Naive thymus-derived CD4-positive, alpha-beta T cell (primary cell): ENCODE measurements around the gene NME7. TPM values are rescaled to one million over a fixed set of nuclear protein-coding genes. Genes with fewer than 3 reads are reported as not detected.

Experiments
- ATAC-seq: fragments of 150-1000 bp; cut with Tn5 transposase; 2 replicates; pipeline ENCODE4 v1.10.0; 2021; ENCODE audit warnings: mild to moderate bottlenecking, moderate library complexity
- CTCF ChIA-PET: fragments of 350-600 bp; sonication (Branson Sonifier 250); formaldehyde crosslinking; loops from one replicate; lab custom pipeline; 2021; ENCODE audit warnings: antibody characterized with exemption; lab: Charles Lee
- POLR2A ChIA-PET: fragments of 350-600 bp; sonication (Branson Sonifier 250); formaldehyde crosslinking; loops from one replicate; lab custom pipeline; 2021; ENCODE audit warnings: antibody characterized with exemption, inconsistent platforms; lab: Charles Lee
- DNase-seq, 9 donors: peaks; one replicate each; pipeline versions ENCODE4 v3.0.0 to v3.0.0-alpha.2; 2020 to 2022; ENCODE audit warnings: mixed read lengths in 1 of 9
- H3K27ac ChIP-seq: one replicate; pipeline ENCODE4 v1.7.0; 2013; ENCODE audit warnings: mild to moderate bottlenecking, low read depth, low read length, moderate library complexity
- H3K27me3 ChIP-seq, 2 donors: one replicate each; pipeline ENCODE4 v1.7.0; 2013; ENCODE audit warnings: low read length in 2 of 2, mild to moderate bottlenecking in 2 of 2, moderate library complexity in 2 of 2; ENCODE audit not compliant: control insufficient read depth in 2 of 2, insufficient read depth in 2 of 2
- H3K36me3 ChIP-seq, 3 experiments: 1 replicate in 2 of 3; 2 replicates in 1 of 3; pipeline ENCODE4 v1.7.0; 2013; ENCODE audit warnings: low read length in 3 of 3, mild to moderate bottlenecking in 3 of 3, moderate library complexity in 1 of 3; ENCODE audit not compliant: insufficient read depth in 3 of 3, control insufficient read depth in 2 of 3
- H3K4me1 ChIP-seq, 2 donors: one replicate each; pipeline ENCODE4 v1.7.0; 2013; ENCODE audit warnings: low read length in 2 of 2, mild to moderate bottlenecking in 2 of 2, moderate library complexity in 1 of 2; ENCODE audit not compliant: control insufficient read depth in 2 of 2, insufficient read depth in 2 of 2
- H3K4me3 ChIP-seq: 2 replicates; pipeline ENCODE4 v1.7.0; 2013; ENCODE audit warnings: mild to moderate bottlenecking, low read length
- H3K9me3 ChIP-seq, 3 experiments: 1 replicate in 2 of 3; 2 replicates in 1 of 3; pipeline ENCODE4 v1.7.0; 2013; ENCODE audit warnings: low read length in 3 of 3; ENCODE audit not compliant: control insufficient read depth in 2 of 3
- H3K27ac Mint-ChIP-seq, 9 donors: one replicate each; pipeline ENCODE4 v1.8.0; 2020 to 2022; ENCODE audit warnings: mixed read lengths in 9 of 9, mild to moderate bottlenecking in 8 of 9, moderate library complexity in 5 of 9, inconsistent platforms in 2 of 9
- H3K27me3 Mint-ChIP-seq, 5 donors: one replicate each; pipeline ENCODE4 v1.8.0; 2021 to 2022; ENCODE audit warnings: mixed read lengths in 5 of 5, mild to moderate bottlenecking in 1 of 5
- H3K36me3 Mint-ChIP-seq, 5 donors: one replicate each; pipeline ENCODE4 v1.8.0; 2020 to 2022; ENCODE audit warnings: mixed read lengths in 5 of 5, mild to moderate bottlenecking in 3 of 5, inconsistent platforms in 1 of 5
- H3K4me1 Mint-ChIP-seq, 7 donors: one replicate each; pipeline ENCODE4 v1.8.0; 2020 to 2022; ENCODE audit warnings: mixed read lengths in 7 of 7, mild to moderate bottlenecking in 3 of 7, inconsistent platforms in 1 of 7
- H3K4me3 Mint-ChIP-seq, 10 donors: one replicate each; pipeline ENCODE4 v1.8.0; 2020 to 2022; ENCODE audit warnings: mild to moderate bottlenecking in 10 of 10, mixed read lengths in 10 of 10, moderate library complexity in 6 of 10, inconsistent platforms in 2 of 10
- H3K9me3 Mint-ChIP-seq, 11 donors: one replicate each; pipeline ENCODE4 v1.8.0; 2020 to 2022; ENCODE audit warnings: mixed read lengths in 11 of 11, mild to moderate bottlenecking in 4 of 11, inconsistent platforms in 1 of 11, moderate library complexity in 1 of 11
- intact Hi-C, 2 donors: fragments of 100-400 bp; cut with micrococcal nuclease; formaldehyde crosslinking; loops; one replicate each; pipeline ENCODE4 v1.15.1; 2023
- polyA plus RNA-seq, 2 donors: library from polyadenylated mRNA; unstranded; fragments of 300-500 nt; fragmentation: Illumina TruSeq; gene quantifications; one replicate each; pipeline ENCODE4 v1.2.3, GENCODE V29; 2021
- total RNA-seq, 6 experiments: library from RNA in 5 of 6; stranded (reverse) in 5 of 6; gene quantifications; 1 replicate in 5 of 6; 2 replicates in 1 of 6; pipeline ENCODE4 v1.2.3 and lab custom pipeline; 2021 to 2026

Gene NME7
- total and polyA plus RNA-seq, 7 experiments from 2014 or later: 8.6 to 18.6 (median 12.9) TPM

GRCh38 chr1:169204157-169204556 lies 163.4 kb downstream of the NME7 start:
- Histone ChIP-seq H3K4me3 (no peak overlapping the region), H3K27me3 (no peaks in the 10 kb centered on the region), H3K27ac (no peak overlapping the region), H3K4me1 (no peaks in the 10 kb centered on the region), H3K9me3 (no peaks in the 10 kb centered on the region), H3K36me3 (no peaks in the 10 kb centered on the region)
- Mint-ChIP-seq H3K27ac (no peak overlapping the region), H3K36me3 (peaks cover 0 to 33% (median 12%) of the 10 kb centered on the region in 5 donors), H3K27me3 (no peaks in the 10 kb centered on the region), H3K4me1 (peaks cover 0 to 2% (median 0%) of the 10 kb centered on the region in 7 donors), H3K4me3 (no peak overlapping the region), H3K9me3 (peaks cover 0 to 6% (median 0%) of the 10 kb centered on the region in 11 donors)
- CTCF ChIA-PET: no interaction called here
- POLR2A ChIA-PET: no interaction called here
- DNase-seq (no peak), ATAC-seq (no peak)
- intact Hi-C loops: no loop called here

- no peak for DNase-seq
- no peaks in the 10 kb centered on the region for H3K27me3 ChIP-seq
- peaks cover 0 to 2% (median 0%) of the 10 kb centered on the region in 7 donors for H3K4me1 Mint-ChIP-seq
- H3K27me3 Mint-ChIP-seq: no peaks in the 10 kb centered on the region
- H3K4me3 Mint-ChIP-seq: no peak overlapping the region
- CTCF ChIA-PET: no interaction called here
- H3K27ac ChIP-seq: no peak overlapping the region
- no peaks in the 10 kb centered on the region for H3K36me3 ChIP-seq
- H3K4me3 ChIP-seq: no peak overlapping the region
- ATAC-seq: no peak
- H3K9me3 ChIP-seq: no peaks in the 10 kb centered on the region
- POLR2A ChIA-PET: no interaction called here
- intact Hi-C loops: no loop called here
- no peaks in the 10 kb centered on the region for H3K4me1 ChIP-seq
- peaks cover 0 to 36% (median 12%) of the 10 kb centered on the region in 5 donors for H3K36me3 Mint-ChIP-seq
- peaks cover 0 to 9% (median 5%) of the 10 kb centered on the region in 11 donors for H3K9me3 Mint-ChIP-seq
- H3K27ac Mint-ChIP-seq: peak overlapping the region in 1 of 9 donors; percentile 70
Observed at GRCh38 chr1:169202791-169203665, 164.6 kb downstream of the NME7 start.

- POLR2A ChIA-PET: no interaction called here
Observed at GRCh38 chr1:169201084-169201619, 166.4 kb downstream of the NME7 start.

GRCh38 chr1:169200319-169200718 lies 167.3 kb downstream of the NME7 start:
- Histone ChIP-seq H3K4me1 (no peaks in the 10 kb centered on the region), H3K27me3 (no peaks in the 10 kb centered on the region), H3K36me3 (no peaks in the 10 kb centered on the region), H3K4me3 (no peak overlapping the region), H3K9me3 (no peaks in the 10 kb centered on the region), H3K27ac (no peak overlapping the region)
- Mint-ChIP-seq H3K4me3 (no peak overlapping the region), H3K27ac (no peak overlapping the region), H3K9me3 (peaks cover 0 to 15% (median 7%) of the 10 kb centered on the region in 11 donors), H3K27me3 (no peaks in the 10 kb centered on the region), H3K4me1 (peaks cover 0 to 2% (median 0%) of the 10 kb centered on the region in 7 donors), H3K36me3 (peaks cover 0 to 30% (median 13%) of the 10 kb centered on the region in 5 donors)
- intact Hi-C loops: no loop called here
- ChIA-PET CTCF (no interaction called here), POLR2A (no interaction called here)
- no peak for ATAC-seq
- DNase-seq: no peak

More at GRCh38 chr1:169201084-169201619, 166.4 kb downstream of the NME7 start:
- H3K4me1 Mint-ChIP-seq: peaks cover 0 to 2% (median 0%) of the 10 kb centered on the region in 7 donors
- no peaks in the 10 kb centered on the region for H3K4me1 ChIP-seq
- H3K27me3 ChIP-seq: no peaks in the 10 kb centered on the region
- H3K36me3 Mint-ChIP-seq: peaks cover 0 to 34% (median 17%) of the 10 kb centered on the region in 5 donors
- H3K27me3 Mint-ChIP-seq: no peaks in the 10 kb centered on the region
- H3K36me3 ChIP-seq: no peaks in the 10 kb centered on the region
- DNase-seq (no peak), ATAC-seq (no peak)
- H3K9me3 ChIP-seq: no peaks in the 10 kb centered on the region
- intact Hi-C loops: no loop called here
- no peak overlapping the region for H3K27ac ChIP-seq
- CTCF ChIA-PET: no interaction called here
- no peak overlapping the region for H3K4me3 Mint-ChIP-seq
- H3K27ac Mint-ChIP-seq: no peak overlapping the region
- H3K4me3 ChIP-seq: no peak overlapping the region
- peaks cover 0 to 15% (median 7%) of the 10 kb centered on the region in 11 donors for H3K9me3 Mint-ChIP-seq

- H3K4me1 ChIP-seq: no peaks in the 10 kb centered on the region
- H3K27ac ChIP-seq: no peak overlapping the region
- no peak for ATAC-seq
- ChIA-PET POLR2A (no interaction called here), CTCF (no interaction called here)
- Mint-ChIP-seq H3K4me1 (peaks cover 0 to 2% (median 0%) of the 10 kb centered on the region in 7 donors), H3K9me3 (peaks cover 0 to 15% (median 7%) of the 10 kb centered on the region in 11 donors), H3K36me3 (peaks cover 0 to 29% (median 10%) of the 10 kb centered on the region in 5 donors), H3K4me3 (no peak overlapping the region), H3K27me3 (no peaks in the 10 kb centered on the region), H3K27ac (no peak overlapping the region)
- no peaks in the 10 kb centered on the region for H3K9me3 ChIP-seq
- H3K27me3 ChIP-seq: no peaks in the 10 kb centered on the region
- DNase-seq: no peak
- H3K36me3 ChIP-seq: no peaks in the 10 kb centered on the region
- intact Hi-C loops: no loop called here
- no peak overlapping the region for H3K4me3 ChIP-seq
Observed at GRCh38 chr1:169196581-169196980, 171.0 kb downstream of the NME7 start.

DNA sequence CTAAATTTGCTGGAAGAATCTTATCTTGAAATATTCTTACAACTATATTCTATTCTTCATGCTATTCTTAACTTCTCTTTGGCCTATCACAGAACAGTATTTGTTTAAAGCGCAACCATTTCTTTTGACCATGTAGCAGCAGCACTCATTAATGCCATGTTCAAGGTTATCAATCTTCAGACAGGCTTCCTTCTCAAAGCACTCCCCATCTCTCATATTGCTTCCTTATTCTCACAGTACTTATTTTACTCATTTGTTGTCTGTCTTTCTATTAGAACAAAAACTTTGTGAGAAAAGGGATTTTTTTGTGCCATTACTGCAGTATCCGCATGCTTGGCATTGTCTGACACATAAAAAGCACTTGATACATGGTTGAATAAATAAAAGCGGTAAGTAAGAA lies 171.4 kb downstream of the NME7 start:
- H3K27me3 ChIP-seq: no peaks in the 10 kb centered on the region
- Mint-ChIP-seq H3K27me3 (no peaks in the 10 kb centered on the region), H3K4me1 (peaks cover 0 to 2% (median 0%) of the 10 kb centered on the region in 7 donors), H3K27ac (no peak overlapping the region), H3K36me3 (peaks cover 0 to 28% (median 6%) of the 10 kb centered on the region in 5 donors), H3K9me3 (peaks cover 0 to 15% (median 6%) of the 10 kb centered on the region in 11 donors), H3K4me3 (no peak overlapping the region)
- intact Hi-C loops: no loop called here
- H3K4me3 ChIP-seq: no peak overlapping the region
- DNase-seq (no peak), ATAC-seq (no peak)
- no peaks in the 10 kb centered on the region for H3K9me3 ChIP-seq
- H3K27ac ChIP-seq: no peak overlapping the region
- ChIA-PET POLR2A (no interaction called here), CTCF (no interaction called here)
- no peaks in the 10 kb centered on the region for H3K36me3 ChIP-seq
- no peaks in the 10 kb centered on the region for H3K4me1 ChIP-seq
